ENCODE results near the gene HMGCR.
"Not testable (repeated sequence)": the region's sequence is repeated elsewhere in the genome, so short reads cannot be mapped to it uniquely, and the experiment has no call there.

GRCh38 chr5:75334413-75334812 lies 2.6 kb upstream of the HMGCR start:
- not testable (repeated sequence) for TF ChIP-seq CTCF (conservative IDR thresholded peaks at IDR 0.05; ENCODE audit: low read length); EZH2phosphoT487 (IDR thresholded peaks at IDR 0.05; ENCODE audit: borderline replicate concordance)

Measured in Loucy (cell line).